Activated T-cell treated with anti-CD3 and anti-CD28 coated beads, Interleukin-2, amount 50 U/mL, for 1 hour (primary cell): Measurements from ENCODE around the gene COL9A3.

ENCODE experiments used
- DNase-seq: peaks from one replicate; pipeline ENCODE4 v3.0.0-alpha.2; 2020

The COL9A3 gene

DNA sequence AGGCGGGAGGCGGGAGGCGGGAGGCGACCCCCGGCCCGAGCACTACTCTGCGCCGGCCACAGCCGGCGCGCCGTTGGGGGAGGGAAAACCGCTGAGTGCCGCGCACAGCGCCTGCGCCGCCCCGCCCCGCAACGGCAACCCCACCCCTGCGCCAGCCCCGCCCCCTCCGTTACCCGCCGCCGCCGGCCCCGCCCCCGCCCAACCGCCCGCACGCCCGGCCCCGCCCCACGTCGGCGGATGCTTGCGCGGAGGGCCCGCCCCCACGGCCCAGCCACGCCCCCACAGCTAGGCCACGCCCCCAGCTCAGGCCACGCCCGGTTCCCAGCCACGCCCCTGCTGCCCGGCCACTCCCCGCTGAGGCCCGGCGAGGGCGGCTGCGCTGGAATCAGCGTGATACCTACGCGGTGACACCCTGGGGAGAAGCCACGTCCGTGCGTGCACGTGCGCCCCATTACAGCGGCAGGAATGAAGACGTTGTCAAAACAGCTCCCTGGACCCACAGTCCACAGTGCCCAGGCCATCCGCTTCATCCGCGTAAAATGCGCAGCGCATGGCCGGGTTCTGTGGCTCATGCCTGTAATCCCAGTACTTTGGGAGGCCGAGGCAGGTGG, 45.0 kb downstream of the COL9A3 start, which contains the start of gene TCFL5:
TSS of gene TCFL5 (minus strand) at position 97 of the 611 bp plus-strand sequence. CDS start 152 bp downstream, outside the sequence.
- peak; percentile 99 for DNase-seq

DNA sequence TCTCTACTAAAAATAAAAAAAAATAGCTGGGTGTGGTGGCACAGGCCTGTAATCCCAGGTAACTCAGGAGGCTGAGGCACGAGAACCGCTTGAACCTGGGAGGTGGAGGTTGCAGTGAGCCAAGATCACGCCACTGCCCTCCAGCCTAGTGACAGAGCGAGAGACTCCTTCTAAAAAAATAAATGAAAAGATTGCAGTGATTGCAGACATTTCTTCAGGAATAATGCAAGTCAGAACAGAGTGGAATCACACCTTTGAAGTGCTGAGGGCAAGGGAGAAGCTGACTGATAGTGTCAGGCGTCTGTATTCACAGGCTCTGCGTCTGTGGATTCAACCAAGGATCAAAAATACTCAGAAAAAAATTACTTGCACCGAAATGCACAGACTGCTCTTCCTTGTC, 47.4 kb downstream of the COL9A3 start:
- DNase-seq: no peak

DNA sequence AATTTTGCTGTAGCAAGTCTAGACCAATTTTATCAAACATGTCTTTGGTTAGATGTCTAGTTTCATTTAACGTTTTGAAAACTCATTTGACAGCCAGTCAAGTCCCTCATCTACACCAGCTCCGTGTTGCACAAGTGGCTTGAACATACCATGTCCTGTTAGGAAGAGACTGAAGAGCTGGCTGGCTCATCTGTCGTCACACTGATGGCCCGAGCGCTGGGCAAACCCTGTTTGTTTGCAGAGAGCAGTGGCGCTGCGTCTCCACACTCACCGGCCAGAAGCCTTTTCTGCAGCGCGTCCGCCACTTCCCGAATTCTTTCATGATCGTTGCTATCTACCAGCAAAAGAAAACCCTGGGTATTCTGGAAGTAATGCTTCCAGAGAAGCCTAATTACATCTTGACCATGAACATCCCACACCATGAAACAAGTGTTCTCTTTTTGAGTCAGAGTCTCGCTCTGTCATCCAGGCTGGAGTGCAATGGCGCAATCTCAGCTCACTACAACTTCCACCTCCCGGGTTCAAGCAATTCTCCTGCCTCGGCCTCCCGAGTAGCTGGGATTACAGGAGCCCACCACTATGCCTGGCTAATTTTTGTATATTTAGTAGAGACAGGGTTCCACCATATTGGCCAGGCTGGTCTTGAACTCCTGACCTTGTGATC, 55.5 kb downstream of the COL9A3 start:
- no peak for DNase-seq

DNA sequence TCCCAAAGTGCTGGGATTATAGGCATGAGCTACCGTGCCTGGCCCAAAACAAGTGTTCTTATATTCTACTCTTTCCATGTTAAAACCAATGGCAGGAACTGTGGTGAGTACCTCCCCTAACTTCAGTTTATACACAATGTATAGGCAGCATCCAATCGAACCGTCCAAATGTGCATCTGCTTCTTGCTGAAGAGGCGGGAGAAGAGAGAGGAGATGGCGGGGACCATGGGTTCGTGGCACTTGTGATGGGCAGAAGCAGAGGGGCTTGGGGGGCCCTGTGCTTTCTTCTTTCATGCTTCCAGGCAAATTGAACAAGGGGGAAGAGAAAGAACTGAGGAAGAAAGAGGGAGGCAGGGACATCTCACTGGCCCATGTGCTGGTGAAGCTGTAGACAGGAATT, 56.0 kb downstream of the COL9A3 start:
- no peak for DNase-seq

DNA sequence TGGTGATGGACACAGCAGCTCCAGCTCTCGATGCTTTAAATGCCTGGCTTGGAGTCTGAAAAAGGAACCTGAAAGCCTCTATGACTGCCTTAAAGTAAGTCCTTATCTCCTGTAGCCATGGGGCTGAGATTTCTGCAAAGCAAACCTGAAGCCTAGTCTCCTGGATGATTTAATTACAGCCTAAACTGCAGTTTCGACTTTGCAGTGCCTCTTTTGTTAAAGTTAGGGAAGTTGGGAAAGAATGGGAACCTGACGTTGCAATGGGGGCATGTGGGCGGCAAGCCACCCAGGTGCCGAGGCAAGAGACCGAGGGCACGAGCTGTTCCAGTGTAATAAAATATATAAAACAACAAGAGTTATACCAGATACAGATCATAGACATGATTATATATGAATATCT, 56.4 kb downstream of the COL9A3 start:
- no peak for DNase-seq

- DNase-seq: peak; percentile 34
These were observed 56.8 kb downstream of the COL9A3 start for GRCh38 chr20:62873681-62874031.

DNA sequence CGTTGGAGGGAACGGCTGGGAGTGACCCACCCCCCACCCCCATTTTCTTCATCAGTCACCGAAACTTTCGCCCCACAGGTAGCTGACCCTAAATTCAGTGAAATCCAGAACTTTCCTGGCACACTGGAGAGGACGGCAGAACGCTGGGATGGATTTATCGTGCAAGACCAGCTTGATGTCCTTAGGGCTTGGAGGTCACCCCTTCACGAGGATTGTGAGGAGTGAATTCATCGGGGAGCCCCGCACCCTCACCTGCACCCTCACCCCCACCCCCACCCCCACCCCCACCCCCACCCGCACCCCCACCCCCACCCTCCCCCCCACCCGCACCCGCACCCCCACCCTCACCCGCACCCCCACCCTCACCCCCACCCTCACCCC, 58.1 kb downstream of the COL9A3 start:
- no peak for DNase-seq

- no peak for DNase-seq
These were observed 58.8 kb downstream of the COL9A3 start for GRCh38 chr20:62875419-62876361.

GRCh38 chr20:62876501-62876901, 59.7 kb downstream of the COL9A3 start:
- no peak for DNase-seq

DNA sequence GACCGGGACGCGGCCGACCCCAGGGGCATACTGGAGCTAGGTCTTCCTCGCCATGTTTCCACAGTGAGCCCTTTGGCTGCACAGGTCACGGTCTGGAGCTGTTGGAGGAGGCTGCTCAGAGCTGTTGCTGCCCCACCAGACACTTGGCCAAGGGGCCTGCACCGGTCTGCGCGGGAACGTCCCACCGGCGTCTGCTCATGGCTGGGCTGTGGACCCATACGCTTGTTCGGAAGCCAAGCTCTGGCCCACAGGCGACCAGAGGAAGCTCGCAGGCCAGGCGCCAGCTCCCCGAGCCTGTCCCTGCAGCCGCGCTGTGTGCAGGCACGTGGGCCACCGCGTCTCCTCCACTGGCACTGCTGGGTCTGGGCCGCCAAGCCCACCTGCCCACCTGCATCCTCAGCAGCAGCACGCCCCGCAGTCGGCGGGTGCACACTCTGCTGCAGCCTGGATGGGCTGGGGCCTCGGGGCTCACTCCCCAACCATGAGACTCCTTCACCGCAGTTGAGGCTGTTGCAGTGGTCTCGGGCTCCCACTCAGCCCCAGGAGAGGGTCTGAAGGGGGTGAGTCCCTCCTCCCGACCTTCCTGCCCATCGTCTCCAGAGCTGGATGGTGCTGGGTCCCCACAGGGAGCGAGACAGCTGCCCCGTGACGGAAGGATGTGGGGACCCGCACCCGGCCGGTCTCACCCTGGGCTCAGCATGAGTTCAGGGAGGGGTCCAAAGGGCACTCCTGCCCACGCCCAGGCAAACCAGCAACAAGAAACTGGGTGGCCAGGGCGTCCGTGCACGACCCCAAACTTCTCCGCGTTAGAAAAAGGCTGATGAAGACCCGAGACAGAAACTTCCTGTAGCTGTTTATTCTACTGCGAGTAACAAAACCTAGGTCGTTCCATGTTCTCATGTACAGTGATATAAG, 60.3 kb downstream of the COL9A3 start:
- no peak for DNase-seq

DNA sequence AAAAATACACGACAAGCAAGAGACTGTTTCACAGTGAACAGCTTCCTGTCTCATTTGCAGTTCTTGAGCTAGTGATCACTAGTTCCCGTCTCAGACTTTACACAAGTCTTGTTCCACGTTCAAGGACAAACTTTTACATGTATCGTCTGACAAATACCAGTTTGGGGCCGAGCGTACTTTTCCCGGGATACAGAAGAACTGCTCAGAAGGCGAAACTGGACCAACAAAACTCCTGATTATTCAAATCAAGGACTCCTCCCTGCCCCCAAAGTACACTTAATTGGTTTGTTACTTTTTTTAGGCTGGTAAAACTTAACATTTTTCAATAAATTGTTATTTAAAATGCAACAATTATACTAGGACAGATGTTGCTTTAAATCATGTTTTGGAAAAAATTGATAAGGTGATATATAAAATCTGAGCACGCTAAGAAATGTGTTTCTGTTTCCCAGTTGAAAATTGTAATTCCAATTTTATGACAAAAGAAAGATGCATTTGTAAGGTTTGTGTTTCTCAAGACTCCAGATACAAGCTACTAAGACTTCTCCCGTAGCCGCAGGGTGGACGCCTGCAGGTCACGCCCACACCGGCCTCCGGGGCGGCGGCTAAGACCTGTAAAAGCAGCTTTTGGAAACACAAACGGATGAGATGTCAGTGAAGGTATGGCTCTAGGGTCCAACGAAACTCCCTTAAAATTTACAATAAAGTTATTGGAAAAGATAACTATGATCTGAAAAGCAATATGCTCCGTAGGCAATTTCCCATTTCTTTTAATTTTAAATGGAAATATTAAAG, 61.6 kb downstream of the COL9A3 start:
- no peak for DNase-seq

DNA sequence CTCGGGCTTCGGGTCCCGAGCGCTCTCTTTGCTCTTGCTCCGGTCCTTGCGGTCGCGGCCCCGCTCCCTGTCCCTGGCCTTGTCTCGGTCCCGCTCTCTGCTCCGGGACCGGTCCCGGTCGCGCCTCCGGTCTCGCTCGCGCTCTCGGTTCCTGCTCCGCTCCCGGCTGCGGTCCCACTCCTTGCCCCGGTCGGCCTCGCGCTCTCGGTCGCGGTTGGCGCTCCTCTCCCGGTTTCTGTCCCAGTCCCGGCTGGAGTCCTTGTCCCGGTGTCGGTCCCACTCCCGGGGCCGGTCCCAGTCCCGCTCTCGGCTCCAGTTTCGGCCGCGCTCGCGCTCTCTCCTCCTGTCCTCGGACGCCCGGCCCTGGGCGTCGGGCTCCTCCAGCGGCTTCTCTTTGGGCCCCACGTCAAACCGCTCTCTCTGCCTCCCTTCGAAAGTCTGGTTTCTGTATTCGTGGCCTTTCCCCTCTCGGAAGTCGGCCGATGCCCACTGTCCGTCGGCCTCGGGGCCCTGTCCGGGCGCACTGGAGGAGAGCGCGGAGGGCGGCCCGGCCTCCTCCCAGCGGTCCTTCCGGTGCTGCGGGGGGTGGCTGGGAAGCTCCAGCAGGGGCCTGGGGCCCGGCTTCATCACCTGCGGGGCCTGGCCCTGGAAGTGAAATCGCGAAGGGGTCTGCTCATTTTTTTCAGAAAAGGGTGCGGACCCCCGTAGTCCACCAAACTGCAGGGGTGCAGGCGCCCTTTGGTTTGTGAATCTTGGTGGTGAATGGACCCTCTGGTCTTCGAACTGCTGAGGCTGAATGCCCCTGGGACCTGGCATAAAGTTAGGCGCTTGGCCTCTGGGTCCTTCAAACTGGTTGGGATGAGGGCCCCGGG, 62.7 kb downstream of the COL9A3 start:
- no peak for DNase-seq

GRCh38 chr20:62880147-62880934, 63.5 kb downstream of the COL9A3 start:
- no peak for DNase-seq

DNA sequence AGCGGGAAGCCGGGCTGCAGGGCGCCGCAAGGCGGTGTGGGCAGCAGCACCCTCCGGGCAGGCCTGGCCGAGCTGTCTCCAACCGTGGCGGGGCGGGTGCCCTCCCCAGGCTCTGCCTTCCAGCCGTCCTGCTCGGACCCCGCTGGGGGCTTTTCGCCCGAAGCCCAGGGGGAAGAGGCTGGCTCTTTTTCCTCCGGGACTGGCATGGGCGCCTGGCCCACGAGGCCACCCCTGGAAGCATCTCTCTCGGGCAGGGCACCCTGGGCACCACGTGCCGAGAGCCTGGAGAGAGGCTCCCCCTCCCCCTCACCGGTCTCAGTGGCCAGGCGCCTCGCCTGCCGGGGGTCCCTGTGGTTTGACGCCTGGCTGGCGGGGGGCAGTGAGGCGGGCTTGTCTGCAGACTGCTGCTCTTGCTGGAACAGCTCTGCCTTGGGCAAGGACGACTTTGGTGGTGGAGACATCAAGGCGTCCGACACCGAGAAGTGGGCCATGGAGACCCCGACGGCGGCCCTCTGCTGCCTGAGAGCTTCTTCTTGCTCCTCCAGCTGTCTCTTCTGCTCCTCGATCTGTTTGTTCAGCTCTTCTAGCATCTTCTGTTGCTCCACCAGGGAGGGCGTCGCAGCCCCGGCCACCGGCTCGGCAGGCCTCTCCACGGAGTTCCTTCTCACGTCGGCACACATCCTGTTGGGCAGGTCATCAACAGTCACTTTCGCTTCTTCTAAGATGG, 64.2 kb downstream of the COL9A3 start:
- no peak for DNase-seq

DNA sequence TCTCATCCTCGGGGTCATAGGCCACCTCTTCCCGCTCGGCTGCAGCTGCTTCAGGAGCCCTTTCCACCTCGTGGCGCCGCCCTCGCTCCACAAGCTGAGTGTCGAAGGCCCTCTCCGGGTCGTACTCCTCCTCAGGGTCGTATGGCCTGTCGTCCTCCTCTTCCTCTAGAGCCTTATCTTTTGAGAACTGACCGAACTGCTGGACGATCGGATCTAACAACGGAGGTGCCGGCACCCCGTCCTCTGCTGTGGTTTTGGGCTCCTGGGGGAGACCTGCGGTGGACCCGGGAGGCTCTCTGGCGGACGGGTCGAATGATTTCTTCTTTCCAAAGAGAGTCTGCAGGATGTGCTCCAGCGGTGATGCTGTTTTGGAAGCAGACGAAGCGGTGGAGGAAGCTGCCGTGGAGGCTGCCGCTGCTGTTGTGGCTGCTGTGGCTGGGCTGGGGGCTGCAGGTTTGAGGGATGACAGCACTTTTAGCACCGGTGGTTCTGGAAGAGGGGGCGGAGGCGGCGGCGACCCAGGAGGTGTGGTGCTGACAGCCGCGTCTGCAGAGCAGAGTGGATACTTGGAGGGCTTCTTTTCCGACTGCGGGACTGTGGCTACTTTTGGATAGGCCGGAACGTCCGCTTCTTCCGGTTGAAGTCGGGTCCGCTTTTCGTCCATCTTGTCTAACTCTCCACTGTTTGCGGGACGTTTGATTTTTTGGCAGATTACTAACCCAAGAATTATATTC, 65.0 kb downstream of the COL9A3 start:
- DNase-seq: no peak

- DNase-seq: no peak
These were observed 65.6 kb downstream of the COL9A3 start for GRCh38 chr20:62882426-62882825.

DNA sequence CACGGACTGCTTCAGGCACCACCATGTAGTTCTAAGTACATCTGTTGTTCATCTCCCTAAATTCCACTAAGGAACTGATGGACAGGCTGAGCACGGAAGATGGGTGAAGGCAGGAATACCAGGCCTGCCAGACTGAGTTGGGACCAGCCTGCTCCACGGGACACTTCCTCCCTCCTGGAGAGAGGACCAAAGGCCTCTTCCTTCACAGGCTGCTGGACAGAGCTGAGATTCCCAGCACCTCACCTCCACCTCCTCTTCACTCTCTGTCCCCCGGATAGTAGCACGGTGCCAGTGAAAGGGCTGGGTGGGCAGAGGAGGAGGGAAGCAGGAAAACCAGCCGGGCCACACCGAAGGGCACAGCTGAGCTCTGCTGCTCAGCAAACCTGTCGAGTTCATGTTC, 67.7 kb downstream of the COL9A3 start:
- no peak for DNase-seq
